NCI-H510A (cell line): ENCODE measurements around the gene REV1.

Experiments
- DNase-seq: peaks from one replicate; lab custom pipeline; 2025; lab: John Stamatoyannopoulos, UW

The REV1 gene

DNA sequence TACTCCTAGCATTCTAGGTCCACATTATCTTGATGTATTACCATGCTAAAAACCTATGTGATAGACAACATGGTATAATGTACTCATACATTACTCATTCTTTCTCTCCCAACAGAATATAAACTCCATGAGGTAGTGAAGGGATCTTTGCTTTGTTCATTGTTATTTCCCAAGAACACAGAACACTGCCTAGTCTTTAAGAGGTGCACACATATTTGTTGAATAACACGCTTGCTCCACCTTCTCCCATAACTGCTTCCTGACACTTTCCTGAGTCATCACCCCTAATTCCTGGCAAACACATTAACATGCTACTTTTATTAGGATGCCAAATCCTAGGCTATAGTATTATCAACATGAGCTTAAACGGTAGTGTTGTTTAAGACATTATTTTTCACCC lies 41.3 kb downstream of the REV1 start:
- no peak for DNase-seq

DNA sequence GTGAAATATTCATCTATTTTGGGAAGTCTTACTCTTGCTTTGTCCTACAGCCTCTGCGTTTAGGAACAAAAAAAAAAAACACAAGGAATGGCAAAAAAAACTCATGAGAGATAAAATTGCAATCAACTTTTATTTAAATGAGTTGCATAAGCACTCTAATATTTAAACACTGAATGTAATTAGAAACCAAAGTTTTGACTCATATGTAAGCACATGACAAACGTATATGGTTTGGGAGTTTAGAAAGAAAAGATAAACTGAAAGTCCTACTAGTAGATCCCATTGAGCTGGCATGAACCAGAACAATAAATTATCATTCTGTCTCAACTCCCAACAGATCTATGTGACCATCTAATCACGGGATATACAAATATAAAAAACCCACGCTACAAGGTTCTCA lies 44.8 kb downstream of the REV1 start:
- no peak for DNase-seq

DNA sequence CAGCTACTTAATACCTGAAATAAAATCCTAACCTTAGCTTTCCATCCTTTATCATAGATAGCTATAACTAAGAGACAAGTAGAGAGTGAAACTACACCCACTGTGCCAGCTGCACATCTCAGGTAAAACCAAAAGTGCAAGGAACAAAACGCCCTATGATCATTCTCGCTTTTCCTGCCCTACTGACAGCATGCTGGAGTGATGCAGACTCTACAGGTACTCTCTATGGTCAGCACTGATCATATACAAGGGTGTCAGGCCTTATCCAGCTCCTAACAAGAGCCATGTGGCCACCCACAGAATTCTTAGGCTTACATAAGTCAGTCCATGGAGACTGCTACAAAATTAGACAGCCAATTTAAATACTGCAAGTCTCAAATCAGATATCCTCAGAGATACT lies 45.6 kb downstream of the REV1 start:
- no peak for DNase-seq

DNA sequence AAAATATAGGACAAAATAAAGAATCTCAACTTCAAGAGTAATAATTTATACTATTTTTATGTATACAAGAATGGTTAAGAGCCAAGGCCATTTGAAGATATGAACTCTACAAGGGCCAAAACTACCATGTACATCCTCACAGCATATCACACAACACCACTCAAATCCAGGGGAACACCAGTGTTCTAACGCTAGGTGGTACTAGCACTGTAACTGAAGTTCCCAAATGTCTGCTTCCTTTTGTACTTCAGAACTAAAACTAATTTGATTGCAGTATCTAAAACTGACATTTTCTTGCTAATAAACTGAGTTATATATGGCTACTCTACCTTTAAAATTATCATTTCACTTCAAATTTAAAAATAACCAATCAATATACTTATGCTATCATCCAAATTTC lies 47.0 kb downstream of the REV1 start:
- no peak for DNase-seq

DNA sequence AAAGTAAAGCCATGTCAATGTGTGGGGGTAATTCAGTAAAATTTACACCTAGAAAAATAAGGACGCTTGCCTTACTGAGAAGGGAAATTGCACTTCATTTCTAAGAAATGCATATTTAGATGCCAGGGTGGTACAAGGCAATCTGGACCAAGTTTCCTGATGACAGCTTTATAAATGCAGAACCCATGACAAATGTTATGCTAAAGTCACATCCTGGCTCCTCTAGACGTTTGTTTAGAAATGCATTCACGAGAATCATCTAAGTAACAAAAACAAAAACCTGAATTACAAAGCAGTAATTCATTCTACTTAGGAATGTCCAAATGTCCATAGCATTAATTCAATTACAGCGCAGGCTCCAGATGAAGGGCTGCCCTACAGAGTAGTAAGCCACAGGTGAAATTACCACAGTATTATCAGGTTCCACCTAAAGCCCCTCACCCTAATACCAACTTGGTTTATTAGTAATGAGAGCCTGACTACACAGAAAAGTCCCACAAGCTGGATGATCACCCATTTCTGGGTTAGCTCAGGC lies 49.8 kb downstream of the REV1 start:
- no peak for DNase-seq

DNA sequence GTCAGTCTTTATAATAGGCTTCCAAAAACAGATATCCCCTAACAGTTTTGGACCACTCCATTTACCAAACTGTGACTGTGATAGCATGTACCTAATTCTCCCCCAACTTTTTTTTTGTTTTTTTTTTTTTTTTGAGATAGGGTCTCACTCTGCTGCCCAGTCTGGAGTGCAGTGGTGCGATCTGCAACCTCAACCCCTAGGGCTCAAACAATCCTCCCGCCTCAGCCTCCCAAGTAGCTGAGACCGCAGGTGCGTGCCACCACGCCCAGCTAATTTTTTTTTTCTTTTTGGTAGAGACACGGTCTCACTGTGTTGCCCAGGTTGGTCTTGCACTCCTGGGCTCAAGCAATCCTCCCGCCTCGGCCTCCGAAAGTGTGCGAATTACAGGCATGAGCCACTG lies 52.9 kb downstream of the REV1 start:
- DNase-seq = no peak

DNA sequence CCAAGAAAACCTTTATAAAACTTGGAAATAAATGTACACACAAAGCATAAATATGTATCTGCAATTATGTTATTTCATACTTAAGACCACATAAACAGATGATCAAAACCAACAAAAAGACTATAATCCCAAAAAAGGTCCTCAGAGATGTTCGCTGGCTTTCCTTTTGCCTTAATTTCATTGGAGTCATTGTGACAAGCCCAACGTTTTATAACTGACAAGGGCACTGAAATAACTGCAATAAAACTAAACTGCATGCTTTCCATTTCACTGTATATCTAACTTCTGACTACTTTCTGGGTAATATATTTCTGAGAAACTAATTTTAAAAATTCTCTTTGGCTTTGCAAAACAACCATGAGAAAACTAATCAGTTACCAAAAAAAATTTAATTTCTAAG lies 56.5 kb downstream of the REV1 start:
- no peak for DNase-seq

DNA sequence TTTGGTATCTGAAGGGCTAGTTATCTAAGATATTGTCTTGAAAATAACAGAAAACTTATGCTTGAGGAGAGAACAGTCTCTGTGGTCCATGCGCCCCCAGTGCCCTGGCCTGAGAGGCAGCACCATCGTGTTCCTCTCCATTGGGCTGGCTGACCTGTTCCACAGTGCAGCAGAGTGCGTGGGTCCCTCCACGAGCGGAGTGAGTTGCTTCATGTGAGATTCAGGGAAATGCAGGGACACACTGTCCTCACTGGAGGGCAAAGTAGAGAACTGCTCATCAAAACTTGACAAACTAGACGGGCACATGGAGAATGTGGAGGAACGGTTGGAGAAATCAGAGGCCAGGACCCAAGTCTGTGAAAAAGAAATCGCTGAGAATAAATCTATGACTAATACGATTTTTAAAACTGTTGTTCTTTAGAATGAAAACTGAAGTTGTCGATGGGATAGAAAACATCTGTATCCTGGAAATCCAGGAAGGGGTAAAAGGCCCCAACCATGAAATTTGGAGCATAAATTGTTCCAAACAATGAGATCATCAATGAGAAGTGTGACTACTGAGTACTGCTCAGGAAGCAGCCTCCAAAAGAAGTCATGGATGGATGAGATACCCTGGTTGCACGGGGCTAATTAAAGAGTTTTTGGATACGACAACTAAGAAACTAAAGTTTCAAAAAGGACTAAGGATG lies 58.1 kb downstream of the REV1 start:
- no peak for DNase-seq

DNA sequence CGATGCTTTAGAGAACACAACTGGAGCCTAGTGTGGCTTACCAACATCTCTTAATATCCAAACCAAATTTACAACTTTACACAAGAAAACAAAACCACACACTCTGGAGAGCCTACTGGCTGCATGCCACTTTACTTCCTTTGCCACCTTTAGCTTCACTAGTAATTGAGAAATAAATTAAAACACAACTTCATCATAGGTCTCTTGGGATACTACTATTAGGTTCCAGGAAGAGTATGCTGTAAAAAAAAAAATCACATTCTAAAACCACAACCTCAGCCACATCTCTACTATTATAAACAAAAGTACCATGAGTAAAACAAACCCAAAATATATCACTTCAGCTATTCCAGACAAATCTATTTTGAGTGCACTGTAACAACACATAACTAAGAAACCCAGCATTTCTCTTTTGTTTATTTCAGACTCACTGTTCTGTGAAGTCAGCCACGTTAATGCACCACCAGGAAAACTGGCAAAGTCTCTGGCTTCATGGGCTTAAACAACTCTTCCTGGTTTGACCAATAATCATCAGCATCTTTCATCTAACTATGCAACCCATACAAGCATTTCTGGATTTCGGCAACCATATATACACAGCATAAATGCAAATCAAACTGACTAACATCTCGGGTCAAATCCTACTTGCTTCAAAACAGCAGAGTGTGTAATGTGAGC lies 59.1 kb downstream of the REV1 start:
- no peak for DNase-seq

DNA sequence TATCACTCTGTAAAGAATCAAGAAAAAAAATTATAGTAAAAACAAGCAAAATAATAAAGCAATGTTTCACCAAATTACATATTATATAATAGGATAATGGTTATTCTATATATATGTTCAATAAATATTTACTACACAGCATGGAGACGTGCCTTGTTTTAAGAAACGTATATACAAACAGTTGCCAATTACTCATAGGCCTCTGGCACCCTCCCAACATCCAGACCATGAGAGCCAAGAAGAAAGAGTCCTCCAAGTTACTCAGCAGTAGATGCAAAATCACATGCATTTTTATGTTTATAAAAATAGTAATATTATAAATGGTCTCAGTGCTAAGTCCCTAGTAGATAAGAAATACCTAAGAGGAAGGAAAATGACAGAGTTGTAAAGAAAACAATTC lies 64.8 kb downstream of the REV1 start:
- no peak for DNase-seq

DNA sequence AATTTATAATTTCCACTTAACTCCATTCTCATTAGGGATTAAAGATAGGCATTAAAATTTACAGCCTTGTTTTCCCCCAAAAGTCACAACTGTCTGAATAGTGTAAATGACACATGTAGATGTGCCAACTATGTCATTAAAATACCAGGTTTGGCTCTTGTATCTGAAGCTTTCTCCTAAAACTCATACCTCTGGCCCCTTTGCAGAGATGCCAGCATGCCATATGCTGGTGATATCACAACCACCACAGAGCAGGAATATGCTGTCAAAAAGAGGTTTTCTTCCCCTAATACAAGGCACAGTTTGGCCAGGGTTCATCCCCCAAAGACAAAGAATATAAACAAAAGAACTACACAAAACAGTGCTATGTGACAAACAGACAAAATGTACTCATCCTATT lies 65.4 kb downstream of the REV1 start:
- no peak for DNase-seq

DNA sequence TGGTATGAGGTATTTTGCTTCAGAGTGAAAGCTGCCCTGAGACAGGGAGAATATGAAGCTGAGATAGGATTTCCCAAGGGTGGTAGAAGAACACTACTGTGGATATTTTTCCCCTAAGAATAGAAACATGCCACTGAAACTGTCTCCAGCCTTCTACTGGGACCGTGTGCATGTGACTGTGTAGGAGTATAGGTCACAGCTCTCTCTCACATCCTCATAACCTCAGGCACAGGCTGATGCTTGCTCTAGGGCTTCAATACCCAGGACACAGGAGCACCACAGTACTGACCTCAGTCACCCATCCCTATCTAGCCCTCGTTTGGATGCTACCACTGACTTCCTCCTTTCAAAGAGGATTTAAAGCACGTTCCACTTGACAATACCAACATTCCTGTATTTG lies 67.2 kb downstream of the REV1 start:
- DNase-seq = no peak

DNA sequence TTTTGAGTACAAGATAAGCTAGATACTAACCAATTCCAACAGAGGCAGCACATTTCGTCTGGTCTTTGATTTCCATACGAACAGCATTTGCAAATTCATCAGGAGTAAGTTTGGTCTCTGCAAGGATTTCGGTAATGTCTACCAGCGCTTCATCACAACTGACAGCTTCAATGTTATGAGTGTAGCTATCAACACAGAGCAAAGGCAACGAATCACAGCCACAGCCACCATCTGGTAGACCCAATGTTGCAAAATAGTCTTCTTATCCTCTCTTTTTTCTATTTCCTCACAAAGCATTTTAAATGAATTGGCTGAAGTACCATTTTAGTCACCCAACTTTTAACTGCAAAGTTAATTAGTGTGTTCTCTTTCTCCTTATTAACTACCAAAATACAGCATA lies 68.3 kb downstream of the REV1 start:
- no peak for DNase-seq

DNA sequence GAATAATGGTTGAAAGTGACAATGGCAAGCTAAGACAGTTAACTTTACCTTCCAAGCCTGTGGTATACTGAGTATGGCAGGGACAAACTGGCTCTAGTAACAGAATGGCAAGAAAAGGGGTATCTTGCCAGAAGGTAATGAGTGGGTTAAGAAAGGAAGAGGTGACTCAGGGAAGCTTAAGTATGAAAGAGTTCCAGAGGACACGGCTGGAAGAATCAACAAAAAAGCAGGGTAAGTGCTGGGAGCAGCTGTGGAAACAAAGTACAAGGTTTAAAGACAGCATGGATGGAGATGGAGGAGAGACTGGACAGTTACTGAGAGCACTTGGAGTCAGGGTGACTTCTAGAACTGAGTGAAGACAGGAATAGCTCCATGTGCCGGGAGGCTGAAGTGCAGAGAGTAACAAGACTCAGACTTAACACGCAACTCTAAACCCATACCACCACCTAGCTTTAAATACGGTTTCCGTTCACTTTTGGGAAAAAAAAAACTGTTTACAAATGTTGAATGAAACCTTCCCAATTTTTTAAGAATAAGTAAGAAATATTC lies 69.0 kb downstream of the REV1 start:
- DNase-seq = no peak

DNA sequence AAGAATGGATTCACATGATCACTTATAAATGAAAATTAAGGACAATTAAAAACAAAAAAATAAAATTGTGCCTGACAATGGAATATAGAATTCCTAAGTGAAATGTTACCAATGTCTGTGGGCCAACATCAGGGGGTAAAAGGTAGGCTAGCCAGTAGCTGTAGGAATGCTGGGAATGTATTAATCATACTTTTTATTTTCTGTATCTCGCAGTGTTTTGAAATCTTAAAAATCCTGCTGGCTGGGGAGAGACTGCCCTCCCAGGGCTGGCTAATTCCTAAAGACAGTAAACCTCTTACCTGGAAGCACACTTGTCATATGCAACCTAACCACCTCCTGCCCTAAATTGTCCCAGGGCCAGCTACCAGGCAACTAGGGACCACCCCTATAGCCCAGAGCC lies 69.8 kb downstream of the REV1 start:
- no peak for DNase-seq

DNA sequence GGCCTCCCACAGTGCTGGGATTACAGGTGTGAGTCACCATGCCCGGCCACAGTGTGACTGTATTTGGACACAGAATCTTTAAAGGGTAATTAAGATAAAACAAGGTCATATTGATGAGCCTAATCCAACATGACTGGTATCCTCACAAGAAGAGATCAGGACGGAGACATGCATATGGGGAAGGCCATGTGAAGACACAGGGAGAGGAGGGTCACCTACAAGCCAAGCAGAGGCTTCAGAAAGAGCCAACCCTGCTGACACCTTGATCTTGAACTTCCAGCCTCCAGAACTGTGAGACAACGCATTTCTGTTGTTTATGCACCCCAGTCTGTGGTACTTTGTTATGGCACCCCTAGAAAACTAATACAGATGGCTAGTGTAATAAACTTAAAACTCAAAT lies 72.4 kb downstream of the REV1 start:
- no peak for DNase-seq

DNA sequence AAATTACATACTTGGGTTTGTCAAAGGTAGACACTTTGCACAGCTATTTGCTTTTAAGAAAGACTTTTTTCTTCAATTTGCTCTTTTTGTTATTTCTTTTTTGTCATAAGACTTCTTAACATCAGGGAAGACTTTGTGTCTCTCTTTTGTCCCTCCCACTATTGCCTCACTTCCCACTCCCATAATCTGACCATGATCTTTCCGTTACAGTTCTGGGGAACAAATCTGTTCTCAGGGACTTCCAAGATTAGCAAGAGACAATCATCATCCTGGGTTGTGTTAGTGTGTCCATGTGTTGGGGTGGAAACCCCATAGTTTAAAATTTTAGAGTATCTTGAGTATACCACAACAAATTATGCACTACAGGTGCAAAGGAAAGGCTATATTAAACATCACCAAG lies 75.3 kb downstream of the REV1 start:
- DNase-seq = no peak

DNA sequence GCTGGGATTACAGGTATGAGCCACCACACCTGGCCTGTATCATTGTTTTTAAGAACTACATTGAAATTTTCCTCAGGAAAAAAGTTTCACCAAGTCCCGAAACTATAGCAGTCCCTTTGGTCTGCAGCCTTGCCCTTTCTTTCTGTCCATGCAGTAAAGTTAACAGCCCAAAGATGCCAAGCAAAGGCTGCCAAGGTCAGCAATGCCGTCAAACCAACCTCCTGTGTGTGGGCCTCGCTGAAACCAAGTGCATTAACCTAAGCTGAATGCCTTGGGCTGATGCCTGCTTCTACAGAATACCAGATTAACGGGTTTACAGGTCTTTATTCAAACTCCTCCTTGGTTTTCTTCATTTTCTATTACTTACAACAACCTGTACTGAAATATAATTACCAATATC lies 79.5 kb downstream of the REV1 start:
- no peak for DNase-seq

DNA sequence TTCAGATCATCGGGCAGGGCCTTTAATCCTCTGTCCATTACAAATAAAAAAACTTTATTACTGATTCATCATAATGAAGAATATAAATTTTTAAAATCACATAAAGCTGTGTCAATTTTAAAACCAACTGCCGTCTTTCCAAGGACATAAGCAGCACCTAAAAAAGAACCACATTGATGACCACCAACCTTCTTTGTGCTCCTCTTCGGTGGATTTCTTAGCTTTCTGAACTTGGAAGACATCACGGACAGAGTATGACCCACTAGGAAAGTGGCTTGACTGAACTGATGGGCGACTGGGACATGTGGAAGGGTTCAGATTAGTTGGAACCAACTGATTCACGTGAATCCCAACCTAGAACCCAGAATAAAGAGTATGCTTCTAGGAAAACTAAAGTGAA lies 83.7 kb downstream of the REV1 start:
- no peak for DNase-seq

DNA sequence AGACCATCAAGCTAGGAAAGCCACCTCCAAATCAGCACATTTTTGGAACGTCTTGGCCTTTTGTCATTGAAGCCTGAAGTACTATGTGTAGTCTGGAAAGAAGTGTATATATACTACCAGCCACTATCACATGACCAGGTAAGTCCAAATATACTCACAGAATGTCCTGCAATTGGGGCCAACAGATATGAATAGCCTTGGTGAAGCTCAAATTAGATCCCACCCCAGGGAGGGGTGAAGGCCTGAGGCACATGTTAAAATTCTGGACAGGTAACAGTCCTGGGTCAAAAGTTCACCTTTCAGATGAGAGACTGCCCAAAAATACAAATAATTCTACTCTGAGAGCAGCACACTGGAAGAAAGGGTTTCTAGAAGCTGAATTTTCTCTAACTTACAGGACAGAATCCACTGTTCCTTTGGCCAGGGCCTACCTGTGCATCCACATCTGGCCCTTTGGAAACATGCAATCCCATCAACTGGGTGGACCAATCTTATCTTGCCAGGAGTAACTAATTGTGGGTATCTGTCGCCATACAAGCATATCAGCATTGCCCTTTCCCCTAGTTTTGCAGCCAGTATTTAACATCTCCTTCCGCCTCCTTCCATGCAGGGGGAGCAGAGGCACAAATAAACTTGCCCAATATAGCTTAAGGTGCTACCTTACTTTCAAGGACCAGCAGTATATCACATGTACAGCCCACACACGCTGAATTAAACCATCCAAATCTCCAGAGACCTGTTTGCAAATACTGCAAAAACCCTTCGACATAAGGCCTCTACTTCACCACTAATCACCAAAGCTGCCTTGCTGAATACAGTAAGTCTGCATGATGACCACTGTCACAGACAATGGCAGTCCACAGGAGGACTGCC lies 84.8 kb downstream of the REV1 start:
- no peak for DNase-seq

DNA sequence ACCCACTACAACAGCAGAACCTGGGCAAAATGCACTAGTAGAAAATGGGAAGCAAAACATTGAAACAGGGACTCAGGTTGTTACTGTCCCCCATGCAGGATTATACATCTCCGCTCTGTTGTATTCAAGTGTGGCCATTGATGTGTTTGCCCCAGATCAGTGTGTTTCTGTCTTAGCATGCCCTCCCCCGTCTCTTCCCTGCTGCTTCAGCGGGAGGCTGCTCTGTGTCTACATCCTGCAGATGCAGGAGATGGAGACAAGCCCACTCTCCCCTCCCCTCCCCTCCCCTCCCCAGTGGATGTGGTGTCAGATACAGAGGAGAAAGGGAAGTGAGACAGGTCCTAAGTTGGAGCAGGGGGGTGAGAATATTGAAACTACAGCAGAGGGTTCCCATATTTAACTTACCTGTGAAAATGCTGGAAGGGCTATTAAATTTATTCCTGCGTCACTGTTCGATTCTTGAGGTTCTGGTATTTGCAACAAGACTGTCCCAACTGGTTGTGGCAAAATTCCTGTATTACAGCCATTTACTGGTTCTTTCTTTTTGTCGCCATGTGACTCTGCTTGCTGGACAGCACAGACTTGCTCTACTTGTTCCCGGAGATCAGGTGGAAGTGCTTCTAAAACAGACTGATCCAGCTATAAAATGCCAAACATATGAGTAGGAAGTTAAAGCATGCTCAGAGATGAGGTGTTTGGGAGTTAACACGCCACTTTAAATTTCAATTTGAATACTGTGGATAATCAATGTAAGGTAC lies 85.6 kb downstream of the REV1 start:
- no peak for DNase-seq

DNA sequence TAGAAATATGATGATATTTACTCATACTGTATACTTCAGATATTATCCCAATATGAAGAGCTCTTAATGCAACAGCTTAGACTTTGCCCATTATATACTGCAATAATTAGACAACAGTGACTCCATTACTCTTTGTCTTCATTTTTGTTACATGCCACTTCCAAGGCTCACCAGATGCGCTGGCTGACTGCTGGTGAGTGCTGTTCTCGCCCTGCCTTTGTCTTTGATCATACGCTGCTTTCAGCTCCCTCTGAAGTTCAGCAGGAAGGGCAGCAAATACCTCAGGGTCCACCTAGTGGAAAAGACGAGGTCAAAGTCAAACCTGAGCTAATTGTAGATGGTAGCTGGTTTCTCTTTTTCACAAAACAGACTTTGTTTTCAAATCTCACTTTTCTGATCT lies 86.3 kb downstream of the REV1 start:
- no peak for DNase-seq
